Hepatocyte (in vitro differentiated cells): Measurements from ENCODE around the gene INPP4B. TPM values are rescaled to one million over a fixed set of nuclear protein-coding genes. Genes with fewer than 3 reads are reported as not detected.
A peak's percentile ranks its signal among the peaks of the same experiment; 100 is the strongest.

ENCODE experiments used
- DNase-seq: peaks from one replicate; pipeline ENCODE4 v3.0.0-alpha.2; 2016; ENCODE audit warnings: low spot score
- H2AFZ ChIP-seq: fragments of 200-600 bp; sonication (generic); 2 replicates; pipeline ENCODE4 v1.6.0; 2016; ENCODE audit warnings: antibody characterized with exemption, mild to moderate bottlenecking
- H3K27ac ChIP-seq: fragments of 200-600 bp; sonication (generic); 2 replicates; pipeline ENCODE4 v1.5.1; 2016; ENCODE audit warnings: mild to moderate bottlenecking
- H3K27me3 ChIP-seq: fragments of 200-600 bp; sonication (generic); 2 replicates; pipeline ENCODE4 v1.6.1; 2016
- H3K36me3 ChIP-seq: fragments of 200-600 bp; sonication (generic); replicated peaks from 2 replicates; pipeline ENCODE4 v1.5.1; 2016; ENCODE audit warnings: low read depth; ENCODE audit not compliant: insufficient read depth
- H3K4me1 ChIP-seq: fragments of 200-600 bp; sonication (generic); 2 replicates; pipeline ENCODE4 v1.5.1; 2016; ENCODE audit warnings: mild to moderate bottlenecking, moderate library complexity; ENCODE audit not compliant: insufficient read depth
- H3K4me2 ChIP-seq: fragments of 200-600 bp; sonication (generic); 2 replicates; pipeline ENCODE4 v1.6.0; 2016
- H3K4me3 ChIP-seq: fragments of 200-600 bp; sonication (generic); 2 replicates; pipeline ENCODE4 v1.5.1; 2016; ENCODE audit warnings: mild to moderate bottlenecking
- H3K79me2 ChIP-seq: fragments of 200-600 bp; sonication (generic); 2 replicates; pipeline ENCODE4 v1.6.0; 2017; ENCODE audit warnings: mild to moderate bottlenecking
- H3K9me2 ChIP-seq: fragments of 200-600 bp; sonication (generic); replicated peaks from 2 replicates; pipeline ENCODE4 v1.6.0; 2017; ENCODE audit warnings: mild to moderate bottlenecking; ENCODE audit not compliant: insufficient read depth
- H3K9me3 ChIP-seq: fragments of 200-600 bp; sonication (generic); 2 replicates; pipeline ENCODE4 v1.5.1; 2016; ENCODE audit warnings: low read depth, mild to moderate bottlenecking
- H4K20me1 ChIP-seq: fragments of 200-600 bp; sonication (generic); 2 replicates; pipeline ENCODE4 v1.6.0; 2016; ENCODE audit warnings: mild to moderate bottlenecking; ENCODE audit not compliant: insufficient read depth, poor library complexity, severe bottlenecking
- CTCF ChIP-seq: fragments of 200-600 bp; sonication (generic); IDR thresholded peaks from 2 replicates; pipeline ENCODE4 v1.5.1; 2016; ENCODE audit warnings: antibody characterized with exemption, mild to moderate bottlenecking; ENCODE audit not compliant: poor library complexity
- EZH2 ChIP-seq: fragments of 200-600 bp; sonication (generic); IDR thresholded peaks from 2 replicates; pipeline ENCODE4 v1.6.1; 2016; ENCODE audit warnings: antibody characterized with exemption, mild to moderate bottlenecking, borderline replicate concordance
- EZH2phosphoT487 ChIP-seq: fragments of 200-600 bp; sonication (generic); IDR thresholded peaks from one replicate; pipeline ENCODE4 v1.6.1; 2018; ENCODE audit warnings: antibody characterized with exemption, mild to moderate bottlenecking, low read depth, moderate library complexity; ENCODE audit not compliant: unreplicated experiment, severe bottlenecking
- WGBS: methylation state at CpG from one replicate; pipeline ENCODE4 v1.1.6; 2016; ENCODE audit warnings: low lambda C conversion rate; ENCODE audit errors: missing lambda C conversion rate; 5-methylcytosine and 5-hydroxymethylcytosine counted together
- polyA plus RNA-seq: library from polyadenylated mRNA; unstranded; fragments of >200 nt; fragmentation: Nextera tagmentation; extraction: Ambion mirVana; gene quantifications from 2 replicates; pipeline ENCODE4 v1.2.1, GENCODE V29; 2016
- total RNA-seq: library from RNA; depleted of rRNA; stranded (reverse); fragments of >200 nt; gene quantifications from 2 replicates; pipeline ENCODE4 v1.2.3, GENCODE V29; 2014

INPP4B gene
- total and polyA plus RNA-seq, 2 experiments from 2014 or later: 4.2 to 7.1 TPM

- no peaks in the 10 kb centered on the region for H3K36me3 ChIP-seq
- H3K27ac ChIP-seq: peak overlapping the region; percentile 84
- DNase-seq: no peak
- H3K4me3 ChIP-seq: no peak overlapping the region
- H2AFZ ChIP-seq: no peak overlapping the region
- H3K9me2 ChIP-seq: no peaks in the 10 kb centered on the region
- no peaks in the 10 kb centered on the region for H4K20me1 ChIP-seq
- no peaks in the 10 kb centered on the region for H3K79me2 ChIP-seq
- TF ChIP-seq CTCF (no peak), EZH2phosphoT487 (no peak), EZH2 (no peak)
- H3K9me3 ChIP-seq: no peaks in the 10 kb centered on the region
- H3K27me3 ChIP-seq: no peaks in the 10 kb centered on the region
- H3K4me2 ChIP-seq: no peak overlapping the region
- H3K4me1 ChIP-seq: no peaks in the 10 kb centered on the region
These were observed 279.9 kb downstream of the INPP4B start for GRCh38 chr4:142566243-142566642.

GRCh38 chr4:142565771-142566170 lies 280.3 kb downstream of the INPP4B start:
- Histone ChIP-seq H3K27ac (no peak overlapping the region), H3K9me3 (no peaks in the 10 kb centered on the region), H4K20me1 (no peaks in the 10 kb centered on the region), H3K36me3 (no peaks in the 10 kb centered on the region), H3K27me3 (no peaks in the 10 kb centered on the region), H3K79me2 (no peaks in the 10 kb centered on the region), H3K9me2 (no peaks in the 10 kb centered on the region), H2AFZ (no peak overlapping the region), H3K4me2 (no peak overlapping the region), H3K4me1 (no peaks in the 10 kb centered on the region), H3K4me3 (no peak overlapping the region)
- 71% methylated on average over 7 of the region's 7 CpGs for WGBS
- DNase-seq: no peak
- TF ChIP-seq CTCF: no peak
- no peak for TF ChIP-seq EZH2phosphoT487
- TF ChIP-seq EZH2: no peak

GRCh38 chr4:142563682-142564291 lies 282.3 kb downstream of the INPP4B start:
- Histone ChIP-seq H3K27me3 (no peaks in the 10 kb centered on the region), H3K4me2 (no peak overlapping the region), H3K9me3 (no peaks in the 10 kb centered on the region), H2AFZ (no peak overlapping the region), H4K20me1 (no peaks in the 10 kb centered on the region), H3K9me2 (no peaks in the 10 kb centered on the region), H3K36me3 (no peaks in the 10 kb centered on the region), H3K27ac (peak overlapping the region; percentile 31), H3K79me2 (no peaks in the 10 kb centered on the region), H3K4me1 (peaks cover 4% of the 10 kb centered on the region), H3K4me3 (no peak overlapping the region)
- peak; percentile 34 for DNase-seq
- TF ChIP-seq CTCF: no peak
- no peak for TF ChIP-seq EZH2
- TF ChIP-seq EZH2phosphoT487: no peak
- 75% methylated on average over 6 of the region's 6 CpGs for WGBS

GRCh38 chr4:142559986-142560385 lies 286.1 kb downstream of the INPP4B start:
- no peak for TF ChIP-seq EZH2
- no peak for TF ChIP-seq CTCF
- TF ChIP-seq EZH2phosphoT487: no peak
- H3K9me3 ChIP-seq: no peaks in the 10 kb centered on the region
- H3K4me1 ChIP-seq: peaks cover 9% of the 10 kb centered on the region
- DNase-seq: no peak
- H3K79me2 ChIP-seq: no peaks in the 10 kb centered on the region
- 73% methylated on average over 4 of the region's 4 CpGs for WGBS
- no peaks in the 10 kb centered on the region for H4K20me1 ChIP-seq
- H3K36me3 ChIP-seq: no peaks in the 10 kb centered on the region
- no peak overlapping the region for H3K4me2 ChIP-seq
- H3K4me3 ChIP-seq: no peak overlapping the region
- H2AFZ ChIP-seq: no peak overlapping the region
- no peaks in the 10 kb centered on the region for H3K27me3 ChIP-seq
- H3K27ac ChIP-seq: no peak overlapping the region
- H3K9me2 ChIP-seq: no peaks in the 10 kb centered on the region
